ENCODE data around the gene TRAF4. TPM values are rescaled to one million over a fixed set of nuclear protein-coding genes. Genes with fewer than 3 reads are reported as not detected.

TRAF4 gene
- total and polyA plus RNA-seq, 9 of the 15 experiments (the other 6 are each of a cell fraction or from before 2014, with no cell fraction given): 2.4 to 147 (median 72.4) TPM

- TF ChIP-seq EWSR1 (IDR thresholded peaks at IDR 0.05; ENCODE audit: borderline replicate concordance, low read depth, partially characterized antibody) (no peak), SRSF1 (IDR thresholded peaks at IDR 0.05; ENCODE audit: low read depth, low read length) (no peak), EP400 (IDR thresholded peaks at IDR 0.05) (peak; percentile 56), PKNOX1 (IDR thresholded peaks at IDR 0.05) (peak; percentile 82), ZNF239 (CRISPR knock-in tag; IDR thresholded peaks at IDR 0.05) (no peak), DPF2 (IDR thresholded peaks at IDR 0.05) (peak; percentile 95), MTF1 (CRISPR knock-in tag; IDR thresholded peaks at IDR 0.05; ENCODE audit: borderline replicate concordance) (no peak), SLC30A9 (CRISPR knock-in tag; IDR thresholded peaks at IDR 0.05) (no peak), TCF7 (IDR thresholded peaks at IDR 0.05; ENCODE audit: borderline replicate concordance) (no peak), FOXO4 (CRISPR knock-in tag; IDR thresholded peaks at IDR 0.05) (no peak), TOE1 (IDR thresholded peaks at IDR 0.05; ENCODE audit: borderline replicate concordance) (peak; percentile 45; the same call in 1 of the 2 replicates), TOE1 (CRISPR knock-in tag; IDR thresholded peaks at IDR 0.05; ENCODE audit: borderline replicate concordance, low read depth) (no peak), MNT (conservative IDR thresholded peaks at IDR 0.05) (peak in 1 of 2 experiments; percentile 41; a peak in 1 of 4 replicates), DDX20 (tag; IDR thresholded peaks at IDR 0.05; ENCODE audit: low read depth) (no peak), TCF7L2 (IDR thresholded peaks at IDR 0.05; ENCODE audit: low read depth, low read length) (no peak), SREBF2 (CRISPR knock-in tag; IDR thresholded peaks at IDR 0.05) (no peak), THRAP3 (IDR thresholded peaks at IDR 0.05; ENCODE audit: borderline replicate concordance) (no peak), SNIP1 (IDR thresholded peaks at IDR 0.05; ENCODE audit: low read depth) (no peak)
These were observed 8.5 kb upstream of the TRAF4 start (continued) for GRCh38 chr17:28735242-28735722.

Data from K562 (cell line).